Kidney epithelial cell (primary cell): ENCODE results near the gene FGF1. TPM values are rescaled to one million over a fixed set of nuclear protein-coding genes. Genes with fewer than 3 reads are reported as not detected.

Experiments
- DNase-seq: peaks from one replicate; pipeline ENCODE4 v3.0.0-alpha.2; 2010; ENCODE audit warnings: low read depth
- H3K27me3 ChIP-seq: 2 replicates; pipeline ENCODE4 v1.6.0; 2011; ENCODE audit warnings: low read length; ENCODE audit not compliant: control insufficient read depth, insufficient read depth
- H3K36me3 ChIP-seq: 2 replicates; pipeline ENCODE4 v1.5.1; 2011; ENCODE audit warnings: low read length; ENCODE audit not compliant: control insufficient read depth, insufficient read depth
- H3K4me3 ChIP-seq: 2 replicates; pipeline ENCODE4 v1.5.1; 2011; ENCODE audit warnings: low read depth, mild to moderate bottlenecking, control low read depth, low read length
- total RNA-seq: library from RNA; depleted of rRNA; stranded (reverse); fragments of >200 nt; gene quantifications from 2 replicates; pipeline ENCODE4 v1.2.3, GENCODE V29; 2015
- TF ChIP-seq, protein P1 (sequence below): IDR thresholded peaks from 2 replicates; pipeline ENCODE4 v1.5.1; 2011; ENCODE audit warnings: mild to moderate bottlenecking, moderate library complexity, low read length, control low read depth, inconsistent platforms; ENCODE audit not compliant: insufficient read depth, poor library complexity, severe bottlenecking

FGF1 gene
- total RNA-seq, 1 donor from 2014 or later: 12.1 TPM

GRCh38 chr5:142613271-142613671 is 72.6 kb downstream of the FGF1 start:
- TF ChIP-seq, protein P1, sequence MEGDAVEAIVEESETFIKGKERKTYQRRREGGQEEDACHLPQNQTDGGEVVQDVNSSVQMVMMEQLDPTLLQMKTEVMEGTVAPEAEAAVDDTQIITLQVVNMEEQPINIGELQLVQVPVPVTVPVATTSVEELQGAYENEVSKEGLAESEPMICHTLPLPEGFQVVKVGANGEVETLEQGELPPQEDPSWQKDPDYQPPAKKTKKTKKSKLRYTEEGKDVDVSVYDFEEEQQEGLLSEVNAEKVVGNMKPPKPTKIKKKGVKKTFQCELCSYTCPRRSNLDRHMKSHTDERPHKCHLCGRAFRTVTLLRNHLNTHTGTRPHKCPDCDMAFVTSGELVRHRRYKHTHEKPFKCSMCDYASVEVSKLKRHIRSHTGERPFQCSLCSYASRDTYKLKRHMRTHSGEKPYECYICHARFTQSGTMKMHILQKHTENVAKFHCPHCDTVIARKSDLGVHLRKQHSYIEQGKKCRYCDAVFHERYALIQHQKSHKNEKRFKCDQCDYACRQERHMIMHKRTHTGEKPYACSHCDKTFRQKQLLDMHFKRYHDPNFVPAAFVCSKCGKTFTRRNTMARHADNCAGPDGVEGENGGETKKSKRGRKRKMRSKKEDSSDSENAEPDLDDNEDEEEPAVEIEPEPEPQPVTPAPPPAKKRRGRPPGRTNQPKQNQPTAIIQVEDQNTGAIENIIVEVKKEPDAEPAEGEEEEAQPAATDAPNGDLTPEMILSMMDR: no peak
- no peak for DNase-seq
- Histone ChIP-seq H3K27me3 (no peaks in the 10 kb centered on the region), H3K4me3 (no peak overlapping the region), H3K36me3 (no peaks in the 10 kb centered on the region)

DNA sequence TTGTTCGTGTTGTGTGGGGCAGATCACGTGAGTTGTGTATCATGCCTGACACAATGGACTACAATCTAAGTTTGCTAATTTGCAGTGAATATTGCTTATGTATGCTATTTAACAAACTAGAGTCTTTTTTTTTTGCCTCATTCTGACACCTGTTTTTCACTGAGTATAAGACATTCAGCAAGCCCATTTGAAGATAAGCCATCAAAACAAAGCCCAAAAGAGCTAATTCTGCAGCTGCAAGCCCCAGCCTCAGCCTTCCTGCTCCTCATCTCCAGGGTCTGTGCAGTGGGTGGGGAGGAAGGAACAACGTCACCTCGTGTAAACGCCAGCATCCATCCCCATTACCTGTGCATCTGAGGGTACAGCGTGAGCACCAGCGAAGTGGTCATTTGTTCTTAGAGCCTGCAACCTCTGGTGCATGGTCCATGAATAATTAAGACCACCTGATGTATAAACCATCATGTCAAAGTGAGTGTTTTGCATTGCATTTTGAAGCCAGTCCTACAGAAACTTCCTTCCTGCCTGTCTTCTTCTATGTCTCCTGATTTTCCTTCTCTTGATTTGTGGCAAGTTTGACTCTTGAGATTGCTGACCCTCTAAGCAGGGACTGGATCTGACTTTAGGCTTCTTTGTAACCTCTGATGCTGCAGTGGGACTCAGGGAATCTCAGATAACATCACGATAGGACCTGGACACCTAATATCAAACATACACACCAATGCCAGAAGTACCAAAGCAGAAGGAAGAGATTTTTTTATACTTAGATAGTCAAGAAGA is 73.2 kb downstream of the FGF1 start:
- H3K27me3 ChIP-seq: no peaks in the 10 kb centered on the region
- no peaks in the 10 kb centered on the region for H3K36me3 ChIP-seq
- TF ChIP-seq, protein P1: no peak
- no peak for DNase-seq
- H3K4me3 ChIP-seq: no peak overlapping the region

GRCh38 chr5:142611154-142611553 is 74.7 kb downstream of the FGF1 start:
- no peak for DNase-seq
- TF ChIP-seq, protein P1: peak; percentile 93
- no peaks in the 10 kb centered on the region for H3K36me3 ChIP-seq
- H3K27me3 ChIP-seq: no peaks in the 10 kb centered on the region
- no peak overlapping the region for H3K4me3 ChIP-seq

DNA sequence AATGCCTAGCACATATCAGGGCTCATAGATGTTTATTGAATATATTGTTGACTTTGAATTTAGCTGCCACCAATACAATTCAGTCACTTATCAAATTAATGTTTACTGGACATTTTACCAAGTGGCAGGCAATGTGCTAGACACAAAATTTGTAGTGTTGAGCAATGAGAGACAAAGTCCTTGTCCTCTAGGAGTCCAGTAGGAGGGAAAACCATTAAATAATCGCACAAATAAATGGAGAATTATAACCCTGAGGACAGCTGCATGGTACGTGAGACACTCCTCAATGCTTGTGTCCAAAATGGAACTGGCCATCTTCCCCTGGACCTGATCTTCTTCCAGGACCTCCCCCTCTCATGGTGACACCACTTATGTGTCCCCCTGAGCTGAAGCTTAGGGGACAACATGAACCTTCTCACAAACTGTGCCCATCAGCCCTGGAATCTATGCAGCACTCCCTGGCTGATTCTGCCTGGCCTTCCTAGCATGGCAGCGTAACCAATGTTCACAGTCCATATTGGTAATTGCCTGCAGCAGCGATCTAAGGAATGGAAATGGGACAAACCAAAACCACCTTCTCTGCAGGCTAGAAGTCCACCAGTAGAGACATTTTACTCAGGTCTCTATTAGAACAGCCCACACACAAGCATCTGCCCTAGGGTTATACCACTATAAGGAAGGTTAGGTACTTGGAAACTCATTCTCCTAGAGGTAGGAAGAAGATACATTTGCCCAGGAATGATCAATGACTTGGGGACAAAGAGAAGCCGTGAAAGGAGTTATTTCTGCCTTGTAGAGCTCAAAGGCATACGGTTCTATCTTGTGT is 75.5 kb downstream of the FGF1 start:
- TF ChIP-seq, protein P1: no peak
- DNase-seq: no peak
- Histone ChIP-seq H3K27me3 (no peaks in the 10 kb centered on the region), H3K36me3 (no peaks in the 10 kb centered on the region), H3K4me3 (no peak overlapping the region)

DNA sequence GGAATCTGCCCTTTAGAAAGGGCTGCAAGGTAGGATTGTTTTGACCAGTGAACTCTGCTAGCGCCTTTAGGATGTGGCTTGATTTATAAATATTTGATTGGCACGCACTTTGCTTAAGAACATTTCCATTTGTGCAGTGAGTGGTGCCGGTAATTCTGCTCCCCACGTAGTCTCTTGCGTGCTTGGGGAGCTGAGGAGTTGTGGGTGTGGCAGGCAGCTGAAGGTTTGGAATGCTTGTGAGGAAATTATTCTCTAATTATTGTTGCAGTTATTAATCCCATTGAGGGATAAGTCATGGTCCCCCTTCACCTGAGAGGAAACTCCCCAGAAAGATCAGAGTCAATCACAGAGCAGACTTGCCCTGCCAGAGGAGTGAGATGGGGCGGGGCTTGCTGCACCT is 76.7 kb downstream of the FGF1 start:
- Histone ChIP-seq H3K4me3 (no peak overlapping the region), H3K27me3 (no peaks in the 10 kb centered on the region), H3K36me3 (no peaks in the 10 kb centered on the region)
- DNase-seq: no peak
- TF ChIP-seq, protein P1: no peak

- Histone ChIP-seq H3K36me3 (no peaks in the 10 kb centered on the region), H3K4me3 (no peak overlapping the region), H3K27me3 (no peaks in the 10 kb centered on the region)
- no peak for DNase-seq
- TF ChIP-seq, protein P1: no peak
Measured at GRCh38 chr5:142608081-142608480, 77.8 kb downstream of the FGF1 start.
